C4-2B (cell line): ENCODE results near the gene NKD1.

Experiments used
- ZFX ChIP-seq: fragments of 450-650 bp; IDR thresholded peaks from 2 replicates; pipeline ENCODE4 v1.6.1; 2017
- TF ChIP-seq, protein P1 (sequence below): fragments of 450-650 bp; conservative IDR thresholded peaks from 2 replicates; pipeline ENCODE4 v1.5.1; 2017; ENCODE audit warnings: mild to moderate bottlenecking

DNA sequence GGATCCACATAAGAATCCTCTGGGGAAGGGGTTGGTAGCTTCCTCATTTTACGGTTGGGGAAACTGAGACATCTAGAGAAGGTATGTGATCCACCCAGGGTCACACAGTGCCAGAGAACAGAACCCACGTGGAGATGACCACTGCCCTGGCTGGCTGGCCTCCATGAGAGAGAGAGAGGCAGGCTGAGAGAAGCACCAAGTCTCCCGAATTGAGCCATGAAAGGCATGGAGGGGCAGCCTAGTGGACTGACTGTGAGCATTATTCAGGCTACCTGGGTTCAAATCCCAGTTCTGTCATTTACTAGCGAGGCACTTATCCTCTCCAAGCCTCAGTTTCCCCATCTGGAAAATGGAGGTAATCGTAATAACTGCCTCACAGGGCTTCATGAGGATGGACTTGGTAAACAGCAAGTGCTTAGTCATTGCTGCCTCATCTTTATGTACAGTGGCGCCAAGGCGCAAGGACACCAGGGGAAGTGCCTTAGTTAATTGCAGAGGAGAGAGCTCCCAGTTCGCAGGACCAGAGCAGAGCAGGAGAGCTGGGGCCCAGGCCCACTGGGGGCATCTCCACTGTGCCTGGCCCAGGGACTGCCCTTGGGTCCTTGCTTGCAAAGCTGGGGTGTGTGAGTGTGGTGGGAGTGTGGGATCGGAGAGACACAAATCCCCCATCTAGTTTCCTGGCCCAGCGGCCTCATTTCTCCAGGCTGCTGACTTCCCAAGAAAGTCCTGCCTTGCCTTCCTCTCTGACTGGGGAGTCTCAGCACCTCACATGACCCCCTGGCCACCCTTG, 71.7 kb downstream of the NKD1 start:
- TF ChIP-seq, protein P1, sequence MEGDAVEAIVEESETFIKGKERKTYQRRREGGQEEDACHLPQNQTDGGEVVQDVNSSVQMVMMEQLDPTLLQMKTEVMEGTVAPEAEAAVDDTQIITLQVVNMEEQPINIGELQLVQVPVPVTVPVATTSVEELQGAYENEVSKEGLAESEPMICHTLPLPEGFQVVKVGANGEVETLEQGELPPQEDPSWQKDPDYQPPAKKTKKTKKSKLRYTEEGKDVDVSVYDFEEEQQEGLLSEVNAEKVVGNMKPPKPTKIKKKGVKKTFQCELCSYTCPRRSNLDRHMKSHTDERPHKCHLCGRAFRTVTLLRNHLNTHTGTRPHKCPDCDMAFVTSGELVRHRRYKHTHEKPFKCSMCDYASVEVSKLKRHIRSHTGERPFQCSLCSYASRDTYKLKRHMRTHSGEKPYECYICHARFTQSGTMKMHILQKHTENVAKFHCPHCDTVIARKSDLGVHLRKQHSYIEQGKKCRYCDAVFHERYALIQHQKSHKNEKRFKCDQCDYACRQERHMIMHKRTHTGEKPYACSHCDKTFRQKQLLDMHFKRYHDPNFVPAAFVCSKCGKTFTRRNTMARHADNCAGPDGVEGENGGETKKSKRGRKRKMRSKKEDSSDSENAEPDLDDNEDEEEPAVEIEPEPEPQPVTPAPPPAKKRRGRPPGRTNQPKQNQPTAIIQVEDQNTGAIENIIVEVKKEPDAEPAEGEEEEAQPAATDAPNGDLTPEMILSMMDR, result no peak
- no peak for TF ChIP-seq ZFX
